ENCODE data around the gene CUL5. TPM values are rescaled to one million over a fixed set of nuclear protein-coding genes. Genes with fewer than 3 reads are reported as not detected.
"Not testable (repeated sequence)": the region's sequence is repeated elsewhere in the genome, so short reads cannot be mapped to it uniquely, and the experiment has no call there.

CUL5 gene
- polyA plus RNA-seq, 10 donors = 22.1 to 45.0 (median 28.9) TPM

GRCh38 chr11:108018708-108019107, 10.0 kb downstream of the CUL5 start:
- no peak for DNase-seq

- no peak for DNase-seq
Measured at GRCh38 chr11:108019870-108020540, 11.3 kb downstream of the CUL5 start.

GRCh38 chr11:108025387-108026080, 16.8 kb downstream of the CUL5 start:
- DNase-seq = no peak

GRCh38 chr11:108027057-108027456, 18.4 kb downstream of the CUL5 start:
- no peak for DNase-seq

- not testable (repeated sequence) for DNase-seq
Measured at GRCh38 chr11:108028822-108029441, 20.2 kb downstream of the CUL5 start.

GRCh38 chr11:108031604-108032003, 22.9 kb downstream of the CUL5 start:
- not testable (repeated sequence) for DNase-seq

GRCh38 chr11:108032800-108033199, 24.1 kb downstream of the CUL5 start:
- no peak for DNase-seq

- no peak for DNase-seq
Measured at GRCh38 chr11:108034034-108034433, 25.3 kb downstream of the CUL5 start.

- no peak for DNase-seq
Measured at GRCh38 chr11:108034952-108035351, 26.3 kb downstream of the CUL5 start.

GRCh38 chr11:108035690-108036089, 27.0 kb downstream of the CUL5 start:
- no peak for DNase-seq

GRCh38 chr11:108037211-108037610, 28.5 kb downstream of the CUL5 start:
- no peak for DNase-seq

- no peak for DNase-seq
Measured at GRCh38 chr11:108037636-108038035, 28.9 kb downstream of the CUL5 start.

- DNase-seq = no peak
Measured at GRCh38 chr11:108048269-108048668, 39.6 kb downstream of the CUL5 start.

GRCh38 chr11:108062336-108062735, 53.6 kb downstream of the CUL5 start:
- no peak for DNase-seq

- no peak for DNase-seq
Measured at GRCh38 chr11:108063410-108063809, 54.7 kb downstream of the CUL5 start.

- peak in 2 of 3 donors; percentile 2 to 10 for DNase-seq
Measured at GRCh38 chr11:108069947-108070346, 61.2 kb downstream of the CUL5 start.

GRCh38 chr11:108084811-108085210, 76.1 kb downstream of the CUL5 start:
- DNase-seq = no peak

- no peak for DNase-seq
Measured at GRCh38 chr11:108085672-108086071, 77.0 kb downstream of the CUL5 start.

GRCh38 chr11:108092134-108092533, 83.4 kb downstream of the CUL5 start:
- DNase-seq = no peak

GRCh38 chr11:108093128-108093904, 84.6 kb downstream of the CUL5 start:
- DNase-seq = no peak

- no peak for DNase-seq
Measured at GRCh38 chr11:108097179-108097578, 88.5 kb downstream of the CUL5 start.

GRCh38 chr11:108101090-108101775, 92.5 kb downstream of the CUL5 start:
- DNase-seq = no peak
